Retinal pigment epithelial cell (primary cell): ENCODE results near the gene DCAF5.

Experiments
- DNase-seq: peaks from one replicate; pipeline ENCODE4 v3.0.0-alpha.2; 2010; ENCODE audit warnings: low read depth
- H3K4me3 ChIP-seq: 2 replicates; pipeline ENCODE4 v1.5.1; 2011; ENCODE audit warnings: mild to moderate bottlenecking, low read length, control low read depth, moderate library complexity
- TF ChIP-seq, protein P1 (sequence below): conservative IDR thresholded peaks from 2 replicates; pipeline ENCODE4 v1.5.1; 2011; ENCODE audit warnings: low read depth, low read length, control low read depth, inconsistent platforms

DCAF5 gene

GRCh38 chr14:69091006-69091405, 61.9 kb downstream of the DCAF5 start:
- H3K4me3 ChIP-seq, result no peak overlapping the region
- DNase-seq, result no peak
- TF ChIP-seq, protein P1, sequence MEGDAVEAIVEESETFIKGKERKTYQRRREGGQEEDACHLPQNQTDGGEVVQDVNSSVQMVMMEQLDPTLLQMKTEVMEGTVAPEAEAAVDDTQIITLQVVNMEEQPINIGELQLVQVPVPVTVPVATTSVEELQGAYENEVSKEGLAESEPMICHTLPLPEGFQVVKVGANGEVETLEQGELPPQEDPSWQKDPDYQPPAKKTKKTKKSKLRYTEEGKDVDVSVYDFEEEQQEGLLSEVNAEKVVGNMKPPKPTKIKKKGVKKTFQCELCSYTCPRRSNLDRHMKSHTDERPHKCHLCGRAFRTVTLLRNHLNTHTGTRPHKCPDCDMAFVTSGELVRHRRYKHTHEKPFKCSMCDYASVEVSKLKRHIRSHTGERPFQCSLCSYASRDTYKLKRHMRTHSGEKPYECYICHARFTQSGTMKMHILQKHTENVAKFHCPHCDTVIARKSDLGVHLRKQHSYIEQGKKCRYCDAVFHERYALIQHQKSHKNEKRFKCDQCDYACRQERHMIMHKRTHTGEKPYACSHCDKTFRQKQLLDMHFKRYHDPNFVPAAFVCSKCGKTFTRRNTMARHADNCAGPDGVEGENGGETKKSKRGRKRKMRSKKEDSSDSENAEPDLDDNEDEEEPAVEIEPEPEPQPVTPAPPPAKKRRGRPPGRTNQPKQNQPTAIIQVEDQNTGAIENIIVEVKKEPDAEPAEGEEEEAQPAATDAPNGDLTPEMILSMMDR, result no peak

DNA sequence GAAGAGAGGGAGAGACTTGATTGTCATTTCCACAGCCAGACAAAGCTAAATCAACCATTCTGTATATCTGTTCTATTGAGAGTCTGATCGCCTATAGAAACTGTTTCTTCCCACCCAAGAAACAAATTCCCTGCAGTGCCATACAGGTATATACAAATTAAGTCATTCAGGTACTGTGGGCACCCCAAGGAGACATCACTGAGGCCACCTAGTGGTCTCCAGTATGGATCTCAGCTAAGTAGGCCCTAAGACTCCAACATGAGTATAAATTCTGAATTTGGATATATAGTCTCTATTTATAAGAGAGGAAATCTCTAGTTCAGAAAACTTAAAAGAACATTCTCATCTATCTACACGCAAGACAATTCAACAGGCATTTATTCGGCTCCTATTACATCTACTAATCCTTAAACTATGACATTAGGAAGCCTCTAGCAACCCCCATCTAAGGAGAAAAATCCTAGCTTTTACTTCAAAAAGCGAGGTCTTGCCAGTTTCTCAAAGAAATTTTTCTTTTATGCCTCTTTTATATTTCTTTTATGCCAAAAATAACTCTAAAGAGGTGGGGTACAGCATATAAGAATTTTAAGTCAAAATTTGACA, 62.6 kb downstream of the DCAF5 start:
- TF ChIP-seq, protein P1, result peak; percentile 90
- DNase-seq, result no peak
- H3K4me3 ChIP-seq, result no peak overlapping the region

GRCh38 chr14:69089046-69089445, 63.9 kb downstream of the DCAF5 start:
- DNase-seq, result no peak
- TF ChIP-seq, protein P1, result no peak
- H3K4me3 ChIP-seq, result no peak overlapping the region

GRCh38 chr14:69088586-69088985, 64.3 kb downstream of the DCAF5 start:
- TF ChIP-seq, protein P1, result no peak
- no peak for DNase-seq
- H3K4me3 ChIP-seq, result no peak overlapping the region

DNA sequence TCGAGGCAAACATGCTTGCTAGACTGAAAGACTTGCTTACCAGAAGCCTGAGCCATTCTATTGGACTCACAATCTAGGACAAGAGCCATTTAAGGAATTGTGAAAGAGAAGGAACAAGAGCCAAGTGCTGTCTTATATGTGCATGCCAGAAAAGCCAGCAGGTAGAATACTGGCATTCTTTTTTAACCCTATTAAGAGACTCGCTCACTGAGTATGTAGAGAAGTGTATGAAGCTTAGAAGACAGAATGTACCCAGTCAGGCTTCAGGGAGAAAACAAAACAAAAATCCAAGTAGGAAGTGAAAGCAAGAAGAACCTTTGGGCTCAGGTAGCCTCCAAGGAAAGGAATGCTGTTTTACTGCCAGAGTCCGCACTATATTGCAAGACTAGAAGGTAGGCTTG, 65.9 kb downstream of the DCAF5 start:
- DNase-seq, result no peak
- no peak overlapping the region for H3K4me3 ChIP-seq
- TF ChIP-seq, protein P1, result no peak

DNA sequence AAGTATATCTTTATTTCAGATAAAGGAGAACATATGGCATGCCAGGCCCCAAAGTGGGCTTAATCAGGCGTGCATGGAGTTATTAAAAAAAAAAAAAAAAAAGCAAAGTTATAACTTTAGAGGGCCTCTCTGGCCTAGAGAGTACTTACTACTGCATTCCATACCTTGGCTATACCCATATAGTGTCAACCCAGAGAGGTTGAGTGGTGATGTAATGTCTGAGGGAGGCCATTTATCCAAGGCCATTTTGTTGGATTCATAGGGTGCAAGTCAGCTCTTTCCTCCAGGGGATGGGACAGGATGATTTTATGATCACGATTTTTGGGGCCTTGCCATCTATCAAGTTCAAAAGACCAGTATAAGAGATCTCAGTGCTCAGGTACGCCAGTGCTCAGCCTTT, 66.4 kb downstream of the DCAF5 start:
- no peak overlapping the region for H3K4me3 ChIP-seq
- DNase-seq, result no peak
- TF ChIP-seq, protein P1, result no peak

GRCh38 chr14:69084023-69084422, 68.9 kb downstream of the DCAF5 start:
- no peak overlapping the region for H3K4me3 ChIP-seq
- no peak for DNase-seq
- TF ChIP-seq, protein P1, result no peak
